Hypothalamus (tissue), 51 donors: Measurements from ENCODE around the gene ACOX1.

ENCODE experiments used
- DNase-seq, 51 donors: peaks; one replicate each; lab custom pipeline; 2025; lab: John Stamatoyannopoulos, UW

Gene ACOX1

GRCh38 chr17:75895370-75896155 lies 83.4 kb downstream of the ACOX1 start:
- no peak for DNase-seq

- no peak for DNase-seq
Observed at GRCh38 chr17:75894049-75894733, 84.8 kb downstream of the ACOX1 start.

GRCh38 chr17:75893305-75894048 lies 85.5 kb downstream of the ACOX1 start:
- DNase-seq, result no peak

GRCh38 chr17:75892556-75893224 lies 86.3 kb downstream of the ACOX1 start:
- peak in 22 of 51 donors; percentile 18 to 81 (median 50) for DNase-seq

GRCh38 chr17:75891605-75892555 lies 87.1 kb downstream of the ACOX1 start:
- no peak for DNase-seq
